Body of pancreas (tissue), 4 donors: ENCODE data around the gene OR4D1.

ENCODE experiments used
- CTCF ChIP-seq, 7 experiments: fragments of 450-650 bp in 4 of 7; fragments of 200-600 bp in 3 of 7; sonication (generic) in 3 of 7; IDR thresholded peaks; one replicate each; pipeline ENCODE4 v1.5.1; 2016 to 2019; ENCODE audit warnings: antibody characterized with exemption in 7 of 7
- POLR2A ChIP-seq, 3 donors: fragments of 450-650 bp; IDR thresholded peaks; one replicate each; pipeline ENCODE4 v1.6.1; 2016; ENCODE audit warnings: antibody characterized with exemption in 3 of 3, mild to moderate bottlenecking in 2 of 3

GRCh38 chr17:58109197-58109596 lies 39.0 kb upstream of the OR4D1 start:
- no peak for TF ChIP-seq CTCF (IDR thresholded peaks at IDR 0.05)
- no peak for TF ChIP-seq POLR2A (IDR thresholded peaks at IDR 0.05)
